Measurements from ENCODE around the gene YIPF1.

GRCh38 chr1:53837646-53837923, 52.0 kb downstream of the YIPF1 start:
- TF ChIP-seq CTCF (IDR thresholded peaks at IDR 0.05) (no peak), POLR2A (IDR thresholded peaks at IDR 0.05) (no peak), POLR2AphosphoS5 (IDR thresholded peaks at IDR 0.05) (no peak), EP300 (IDR thresholded peaks at IDR 0.05) (no peak)

All from suprapubic skin (tissue), 4 donors.